AG04449 (cell line): Measurements from ENCODE around the gene COL6A5.

Experiments
- CTCF ChIA-PET: fragments of 350-600 bp; formaldehyde crosslinking; extraction: SDS; loops from one replicate; lab custom pipeline; 2021; ENCODE audit warnings: antibody characterized with exemption; lab: Yijun Ruan, JAX
- POLR2A ChIA-PET: fragments of 400-600, 350-600 bp; formaldehyde crosslinking; extraction: SDS; loops from one replicate; lab custom pipeline; 2020; ENCODE audit warnings: antibody characterized with exemption, inconsistent platforms; lab: Yijun Ruan, JAX
- DNase-seq: peaks from one replicate; pipeline ENCODE4 v3.0.0-alpha.2; 2010; ENCODE audit warnings: low read depth, low spot score
- H3K4me3 ChIP-seq: 2 replicates; pipeline ENCODE4 v1.5.1; 2011; ENCODE audit warnings: low read depth, mild to moderate bottlenecking, control low read depth, low read length
- TF ChIP-seq, protein P1 (sequence below): IDR thresholded peaks from one replicate; pipeline ENCODE4 v1.5.1; 2011; ENCODE audit warnings: mild to moderate bottlenecking, moderate library complexity, low read length, control low read depth, inconsistent platforms; ENCODE audit not compliant: insufficient read depth; ENCODE audit errors: missing control alignments

The COL6A5 gene

GRCh38 chr3:130345487-130346079 is at the start of gene COL6A5:
TSS of gene COL6A5 (plus strand) at chr3:130345672. CDS start at chr3:130373639, 27,967 bp downstream.
- H3K4me3 ChIP-seq = no peak within 1 kb of the TSS
- POLR2A ChIA-PET = no interaction called here
- DNase-seq = no peak
- CTCF ChIA-PET = no interaction called here
- TF ChIP-seq, protein P1, sequence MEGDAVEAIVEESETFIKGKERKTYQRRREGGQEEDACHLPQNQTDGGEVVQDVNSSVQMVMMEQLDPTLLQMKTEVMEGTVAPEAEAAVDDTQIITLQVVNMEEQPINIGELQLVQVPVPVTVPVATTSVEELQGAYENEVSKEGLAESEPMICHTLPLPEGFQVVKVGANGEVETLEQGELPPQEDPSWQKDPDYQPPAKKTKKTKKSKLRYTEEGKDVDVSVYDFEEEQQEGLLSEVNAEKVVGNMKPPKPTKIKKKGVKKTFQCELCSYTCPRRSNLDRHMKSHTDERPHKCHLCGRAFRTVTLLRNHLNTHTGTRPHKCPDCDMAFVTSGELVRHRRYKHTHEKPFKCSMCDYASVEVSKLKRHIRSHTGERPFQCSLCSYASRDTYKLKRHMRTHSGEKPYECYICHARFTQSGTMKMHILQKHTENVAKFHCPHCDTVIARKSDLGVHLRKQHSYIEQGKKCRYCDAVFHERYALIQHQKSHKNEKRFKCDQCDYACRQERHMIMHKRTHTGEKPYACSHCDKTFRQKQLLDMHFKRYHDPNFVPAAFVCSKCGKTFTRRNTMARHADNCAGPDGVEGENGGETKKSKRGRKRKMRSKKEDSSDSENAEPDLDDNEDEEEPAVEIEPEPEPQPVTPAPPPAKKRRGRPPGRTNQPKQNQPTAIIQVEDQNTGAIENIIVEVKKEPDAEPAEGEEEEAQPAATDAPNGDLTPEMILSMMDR = no peak

- TF ChIP-seq, protein P1 = no peak
- no peak for DNase-seq
- POLR2A ChIA-PET = no interaction called here
- H3K4me3 ChIP-seq = no peak overlapping the region
- CTCF ChIA-PET = no interaction called here
Measured at GRCh38 chr3:130299531-130299930, 45.9 kb upstream of the COL6A5 start.

GRCh38 chr3:130300888-130301287 is 44.6 kb upstream of the COL6A5 start:
- DNase-seq = no peak
- POLR2A ChIA-PET = no interaction called here
- CTCF ChIA-PET = no interaction called here
- TF ChIP-seq, protein P1 = no peak
- no peak overlapping the region for H3K4me3 ChIP-seq

DNA sequence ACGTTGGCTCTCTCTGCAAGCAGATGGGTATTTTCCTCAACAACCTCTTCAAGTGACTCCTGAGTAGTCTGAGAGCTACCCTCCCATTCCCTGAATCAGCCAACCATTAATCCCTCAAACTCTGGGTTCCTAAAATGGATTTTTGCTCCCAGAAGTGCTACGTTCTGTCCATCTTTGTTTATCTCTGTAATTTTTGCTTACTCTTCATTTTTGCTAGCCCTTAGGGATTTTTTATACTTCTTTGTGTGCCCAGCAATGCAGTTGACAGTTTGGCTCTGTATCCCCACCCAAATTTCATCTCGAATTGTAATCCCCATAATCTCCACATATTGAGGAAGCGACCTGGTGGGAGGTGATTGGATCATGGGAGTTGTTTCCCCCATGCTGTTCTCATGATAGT is 35.4 kb upstream of the COL6A5 start:
- ChIA-PET CTCF (interaction anchor here (1.0 kb wide), 1 partner anchor 34 kb away, joined by 4 read pairs; no protein-coding TSS in a partner anchor), POLR2A (no interaction called here)
- no peak for DNase-seq
- TF ChIP-seq, protein P1 = no peak
- H3K4me3 ChIP-seq = no peak overlapping the region

DNA sequence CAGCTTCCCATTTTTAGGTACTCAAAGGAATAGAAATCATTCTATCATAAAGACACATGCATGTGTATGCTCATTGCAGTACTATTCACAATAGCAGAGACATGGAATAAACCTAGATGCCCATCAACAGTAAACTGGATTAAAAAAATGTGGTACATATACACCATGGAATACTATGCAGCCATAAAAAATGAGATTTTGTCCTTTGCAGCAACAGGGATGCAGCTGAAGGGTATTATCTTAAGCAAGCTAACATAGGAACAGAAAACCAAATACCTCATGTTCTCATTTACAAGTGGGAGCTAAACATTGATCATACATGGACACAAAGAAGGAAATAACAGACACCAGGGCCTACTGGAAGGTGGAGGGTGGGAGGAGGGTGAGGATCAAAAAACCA is 33.1 kb upstream of the COL6A5 start:
- no peak overlapping the region for H3K4me3 ChIP-seq
- ChIA-PET POLR2A (no interaction called here), CTCF (no interaction called here)
- DNase-seq = no peak
- TF ChIP-seq, protein P1 = no peak

DNA sequence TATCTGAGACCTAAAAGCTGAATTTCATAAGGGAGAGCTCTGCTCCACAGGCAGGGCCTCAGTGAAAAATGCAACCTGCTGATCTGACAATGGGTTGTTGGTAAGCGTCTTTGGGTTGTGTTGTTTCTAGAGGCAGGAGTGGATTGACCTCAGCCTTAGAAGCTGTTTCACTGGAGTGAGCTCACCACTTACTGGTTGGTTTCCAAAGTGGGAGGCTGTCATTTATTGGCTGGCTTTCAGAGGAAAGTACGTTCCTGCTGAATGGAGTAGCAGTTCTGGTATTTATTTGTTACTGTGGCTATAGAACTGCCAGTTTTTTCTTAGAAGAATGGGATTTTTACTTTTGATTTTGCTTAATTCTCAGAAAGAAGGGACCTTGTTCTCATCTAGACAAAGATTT is 29.3 kb upstream of the COL6A5 start:
- peak; percentile 2 for DNase-seq
- ChIA-PET POLR2A (no interaction called here), CTCF (no interaction called here)
- H3K4me3 ChIP-seq = no peak overlapping the region
- TF ChIP-seq, protein P1 = no peak
